GM21717 (cell line): Measurements from ENCODE around the gene THSD8.

Experiments used
- ATAC-seq: cut with Tn5 transposase; IDR thresholded peaks from one replicate; pipeline ENCODE4 v1.9.1; 2021; ENCODE audit warnings: mild to moderate bottlenecking, moderate library complexity; ENCODE audit not compliant: unreplicated experiment

THSD8 gene

GRCh38 chr19:12779162-12779993 lies 22.5 kb upstream of the THSD8 start:
- ATAC-seq, result no peak

GRCh38 chr19:12782174-12782423 lies 19.8 kb upstream of the THSD8 start:
- ATAC-seq, result peak; percentile 8

GRCh38 chr19:12782424-12783290 lies 19.2 kb upstream of the THSD8 start:
- peak; percentile 23 for ATAC-seq

GRCh38 chr19:12783291-12783848 lies 18.5 kb upstream of the THSD8 start:
- ATAC-seq, result no peak

- ATAC-seq, result no peak
These were observed 17.9 kb upstream of the THSD8 start for GRCh38 chr19:12783849-12784393.

- ATAC-seq, result no peak
These were observed 17.4 kb upstream of the THSD8 start for GRCh38 chr19:12784394-12784870.

- ATAC-seq, result no peak
These were observed 16.9 kb upstream of the THSD8 start for GRCh38 chr19:12784871-12785430.

- no peak for ATAC-seq
These were observed 16.3 kb upstream of the THSD8 start for GRCh38 chr19:12785431-12786031.

GRCh38 chr19:12786141-12786870 lies 15.6 kb upstream of the THSD8 start:
- ATAC-seq, result no peak

- no peak for ATAC-seq
These were observed 14.9 kb upstream of the THSD8 start for GRCh38 chr19:12786952-12787351.

- no peak for ATAC-seq
These were observed 14.4 kb upstream of the THSD8 start for GRCh38 chr19:12787458-12787857.

GRCh38 chr19:12788042-12788681 lies 13.7 kb upstream of the THSD8 start:
- ATAC-seq, result no peak

GRCh38 chr19:12788682-12789097 lies 13.2 kb upstream of the THSD8 start:
- ATAC-seq, result no peak

- no peak for ATAC-seq
These were observed 12.6 kb upstream of the THSD8 start for GRCh38 chr19:12789098-12789903.

GRCh38 chr19:12789904-12790619 lies 11.8 kb upstream of the THSD8 start:
- peak; percentile 31 for ATAC-seq

GRCh38 chr19:12790628-12791344 lies 11.1 kb upstream of the THSD8 start:
- no peak for ATAC-seq

GRCh38 chr19:12791345-12792050 lies 10.4 kb upstream of the THSD8 start, which contains the start of gene JUNB:
Gene JUNB, plus strand, starts transcription at chr19:12791486. Its CDS starts 286 bp downstream, at chr19:12791772.
- no peak for ATAC-seq
